ENCODE results near the gene POGLUT2. TPM values are rescaled to one million over a fixed set of nuclear protein-coding genes. Genes with fewer than 3 reads are reported as not detected.

Gene POGLUT2
- total and polyA plus RNA-seq, 2 donors (not counting 3 experiments of a cell fraction or from before 2014, with no cell fraction given): 17.9 to 22.5 TPM

- no peak for DNase-seq (ENCODE audit: low read depth, low spot score)
- H3K27me3 ChIP-seq (ENCODE audit: control insufficient read depth in 2 of 2, insufficient read depth in 2 of 2, low read length in 2 of 2): no peaks in the 10 kb centered on the region
- H3K79me2 ChIP-seq (ENCODE audit: control insufficient read depth, insufficient read depth, low read length): peaks cover 22% of the 10 kb centered on the region
- ChIA-PET POLR2A (no interaction called here), CTCF (interaction anchor here (0.9 to 3.1 kb wide), 7 partner anchors 11 to 188 kb away, joined by 3 to 29 read pairs (median 3); no protein-coding TSS in a partner anchor)
- no peaks in the 10 kb centered on the region for H4K20me1 ChIP-seq (replicated peaks; ENCODE audit: control insufficient read depth, extremely low read depth, insufficient read depth, low read length)
- dilution Hi-C loops (cut with MboI; ENCODE audit: extremely low pct_ligation_motif_present, low sequenced_read_pairs) (no loop called here), intact Hi-C loops (cut with micrococcal nuclease) (loop anchor here (1.0 kb wide), 1 partner anchor 177 kb away; no protein-coding TSS in a partner anchor)
- H3K9me3 ChIP-seq (replicated peaks; ENCODE audit: control insufficient read depth, insufficient read depth, low read length): no peaks in the 10 kb centered on the region
- H2AFZ ChIP-seq (ENCODE audit: low read depth, low read length): no peak overlapping the region
- FAIRE-seq: no peak
- peaks cover 16% of the 10 kb centered on the region for H3K4me1 ChIP-seq (ENCODE audit: control insufficient read depth, extremely low read depth, insufficient read depth, low read length)
- H3K9me1 ChIP-seq (replicated peaks; ENCODE audit: control insufficient read depth, extremely low read depth, insufficient read depth, low read length): no peaks in the 10 kb centered on the region
- no peak overlapping the region for H3K27ac ChIP-seq (ENCODE audit: insufficient read depth, low read depth, low read length)
- H3K36me3 ChIP-seq (ENCODE audit: control insufficient read depth in 2 of 2, extremely low read depth in 1 of 2, insufficient read depth in 2 of 2, low read length in 2 of 2): no peaks in the 10 kb centered on the region
- no peak overlapping the region for H3K4me3 ChIP-seq (replicated peaks in 1 of 3; ENCODE audit: insufficient read depth in 1 of 3, low read depth in 1 of 3, low read length in 3 of 3)
- H3K9ac ChIP-seq (replicated peaks; ENCODE audit: extremely low read depth, insufficient read depth, low read length): no peak overlapping the region
- no peak overlapping the region for H3K4me2 ChIP-seq (ENCODE audit: insufficient read depth, low read length)
- TF ChIP-seq POLR2A (IDR thresholded peaks at IDR 0.05; ENCODE audit: low read depth, low read length) (no peak), JUN (IDR thresholded peaks at IDR 0.05; ENCODE audit: borderline replicate concordance, insufficient read depth, insufficient read length, low read depth) (no peak), POLR2AphosphoS5 (IDR thresholded peaks at IDR 0.05; ENCODE audit: insufficient read depth, low read depth, low read length) (no peak), CTCF (IDR thresholded peaks at IDR 0.05; ENCODE audit: extremely low read depth in 1 of 2, insufficient read depth in 1 of 2, low read depth in 1 of 2, low read length in 2 of 2) (no peak), MAX (IDR thresholded peaks at IDR 0.05; ENCODE audit: insufficient read depth, insufficient read length) (no peak), FOS (IDR thresholded peaks at IDR 0.05; ENCODE audit: borderline replicate concordance, insufficient read depth, low read length) (no peak), EZH2 (IDR thresholded peaks at IDR 0.05; ENCODE audit: borderline replicate concordance, low read depth, low read length, severe bottlenecking) (no peak), GATA2 (IDR thresholded peaks at IDR 0.05; ENCODE audit: insufficient read depth, insufficient read length, low read depth, low read length) (no peak), MYC (IDR thresholded peaks at IDR 0.05; ENCODE audit: low read depth, low read length) (no peak)
- no TSS peak for BruUV-seq (replicated peaks)
These were observed 29.9 kb downstream of the POGLUT2 start for GRCh38 chr13:102768909-102769308.
